Inferior parietal cortex (tissue), 1 donor: ENCODE data around the gene TAX1BP3.

Experiments used
- DNase-seq: peaks from one replicate; pipeline ENCODE4 v3.0.0-alpha.2; 2016; ENCODE audit errors: extremely low spot score

The TAX1BP3 gene

DNA sequence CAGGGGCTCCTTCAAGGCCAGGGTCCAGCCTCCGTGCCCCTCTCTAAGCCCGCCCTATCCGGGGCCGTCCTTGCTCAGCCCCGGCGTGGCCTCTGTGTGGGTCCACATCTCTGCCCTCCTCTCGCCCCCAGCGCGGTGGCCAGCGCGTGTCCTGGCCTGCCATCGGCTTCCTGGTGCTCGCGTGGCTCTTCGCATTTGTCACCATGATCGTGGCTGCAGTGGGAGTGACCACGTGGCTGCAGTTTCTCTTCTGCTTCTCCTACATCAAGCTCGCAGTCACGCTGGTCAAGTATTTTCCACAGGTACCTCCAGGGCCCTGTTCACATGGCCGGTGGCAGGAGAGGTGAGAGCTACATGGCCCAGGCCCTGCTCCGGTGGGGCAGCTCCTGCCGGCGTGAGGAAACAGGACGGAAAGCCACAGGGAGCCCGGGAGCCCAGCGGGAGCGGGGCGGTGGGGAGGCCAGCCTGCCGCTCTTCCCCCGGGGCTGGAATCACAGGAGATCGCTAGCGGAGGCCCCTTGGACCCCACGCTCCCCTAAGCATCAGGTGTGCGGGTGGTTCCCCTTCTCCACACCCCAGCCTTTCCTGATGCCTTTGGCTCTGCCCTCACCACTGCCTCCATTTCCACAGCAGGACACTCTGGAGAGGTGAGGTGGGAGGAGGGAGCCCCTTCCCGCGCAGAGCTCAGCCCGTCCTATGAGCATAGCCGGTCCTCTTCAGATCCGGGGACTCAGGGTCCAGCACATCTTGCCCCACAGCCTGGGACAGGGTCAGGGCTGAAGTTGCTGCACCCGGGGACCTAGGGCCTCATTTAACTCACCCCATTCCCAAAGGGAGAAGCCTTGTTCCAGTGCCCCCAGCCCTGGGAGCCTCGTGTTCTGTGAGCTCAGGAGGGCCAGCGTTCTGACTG, 10.2 kb downstream of the TAX1BP3 start:
- no peak for DNase-seq

DNA sequence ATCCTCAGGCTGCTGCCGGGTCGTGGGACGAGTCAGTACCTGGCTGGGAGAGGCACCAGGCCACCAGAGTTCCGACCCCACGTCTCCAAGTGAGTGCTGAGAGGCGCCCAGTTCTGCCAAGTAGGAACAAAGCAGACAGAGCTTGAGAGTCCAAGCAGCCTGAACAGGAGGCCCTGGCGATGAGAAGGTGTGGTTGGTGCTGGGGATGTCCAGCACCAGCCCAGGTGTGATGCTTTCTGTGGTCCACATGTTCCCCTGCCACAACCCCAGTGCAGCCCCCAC, 10.8 kb downstream of the TAX1BP3 start:
- no peak for DNase-seq

DNA sequence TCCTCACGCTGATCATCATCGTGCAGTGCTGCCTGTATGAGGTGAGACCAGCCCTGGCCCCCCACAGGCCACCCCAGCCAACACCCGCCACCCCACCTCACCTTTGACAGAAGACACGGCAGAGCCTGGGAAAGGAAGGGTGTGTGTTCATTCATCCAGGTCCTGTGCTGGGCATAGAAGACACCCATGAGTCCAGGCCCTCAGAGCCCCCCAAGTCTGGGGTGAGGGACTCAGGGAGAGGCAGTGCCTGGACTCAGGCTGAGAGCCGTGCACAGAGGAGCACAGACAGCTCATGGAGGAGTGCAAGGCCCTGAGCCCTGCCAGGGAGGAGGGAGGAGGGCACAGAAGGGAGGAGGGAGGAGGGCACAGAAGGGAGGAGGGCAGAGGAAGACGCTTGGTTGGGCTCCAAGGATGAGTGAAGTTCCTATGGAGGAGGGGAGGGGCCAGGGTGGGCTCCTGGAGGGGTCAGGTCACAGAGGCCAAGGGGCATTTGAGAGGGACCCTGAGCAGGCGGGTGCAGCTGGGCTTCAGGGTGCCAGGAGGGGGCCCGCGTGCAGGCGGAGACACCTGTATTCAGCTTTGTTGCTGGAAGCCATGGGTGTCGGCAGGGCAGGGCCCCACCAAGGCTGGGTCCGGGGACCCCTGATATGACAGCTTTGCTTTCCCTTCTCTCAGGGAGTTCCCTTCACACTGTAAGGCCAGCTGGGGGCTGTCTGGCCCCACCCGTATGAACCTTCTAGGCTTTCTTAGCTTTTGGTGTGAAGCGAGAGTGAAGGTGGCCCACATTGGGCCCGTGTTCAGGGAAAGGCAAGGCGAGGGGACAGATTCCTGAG, 11.4 kb downstream of the TAX1BP3 start:
- no peak for DNase-seq

DNA sequence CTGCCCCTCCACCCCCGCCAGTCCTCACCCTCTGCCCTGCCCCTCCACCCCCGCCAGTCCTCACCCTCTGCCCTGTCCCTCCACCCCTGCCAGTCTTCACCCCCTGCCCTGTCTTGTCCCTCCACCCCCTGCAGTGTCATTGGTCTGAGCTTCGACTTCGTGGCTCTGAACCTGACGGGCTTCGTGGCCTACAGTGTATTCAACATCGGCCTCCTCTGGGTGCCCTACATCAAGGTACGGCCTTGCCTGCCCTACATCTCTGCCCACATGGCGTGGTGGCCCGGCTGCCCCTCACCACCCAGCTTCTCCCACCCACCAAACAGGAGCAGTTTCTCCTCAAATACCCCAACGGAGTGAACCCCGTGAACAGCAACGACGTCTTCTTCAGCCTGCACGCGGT, 12.0 kb downstream of the TAX1BP3 start:
- no peak for DNase-seq

DNA sequence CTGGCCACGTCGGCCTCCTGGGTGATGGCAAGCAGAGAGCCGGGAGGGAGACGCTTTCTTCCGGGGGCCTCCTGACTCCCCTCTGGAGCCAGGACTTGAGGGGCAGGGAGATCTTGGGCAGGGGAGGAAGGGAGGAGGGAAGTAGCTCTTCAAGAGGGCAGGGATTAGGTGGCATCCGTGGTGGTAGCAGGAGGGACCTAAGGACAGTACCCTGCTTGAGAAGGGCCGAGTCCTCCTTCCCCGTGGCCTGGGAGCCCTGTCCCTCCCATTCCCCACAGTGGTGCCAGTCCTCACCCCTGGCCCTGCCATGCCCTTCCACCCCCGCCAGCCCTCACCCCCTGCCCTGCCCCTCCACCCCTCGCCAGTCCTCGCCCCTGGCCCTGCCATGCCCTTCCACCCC, 12.6 kb downstream of the TAX1BP3 start:
- no peak for DNase-seq

DNA sequence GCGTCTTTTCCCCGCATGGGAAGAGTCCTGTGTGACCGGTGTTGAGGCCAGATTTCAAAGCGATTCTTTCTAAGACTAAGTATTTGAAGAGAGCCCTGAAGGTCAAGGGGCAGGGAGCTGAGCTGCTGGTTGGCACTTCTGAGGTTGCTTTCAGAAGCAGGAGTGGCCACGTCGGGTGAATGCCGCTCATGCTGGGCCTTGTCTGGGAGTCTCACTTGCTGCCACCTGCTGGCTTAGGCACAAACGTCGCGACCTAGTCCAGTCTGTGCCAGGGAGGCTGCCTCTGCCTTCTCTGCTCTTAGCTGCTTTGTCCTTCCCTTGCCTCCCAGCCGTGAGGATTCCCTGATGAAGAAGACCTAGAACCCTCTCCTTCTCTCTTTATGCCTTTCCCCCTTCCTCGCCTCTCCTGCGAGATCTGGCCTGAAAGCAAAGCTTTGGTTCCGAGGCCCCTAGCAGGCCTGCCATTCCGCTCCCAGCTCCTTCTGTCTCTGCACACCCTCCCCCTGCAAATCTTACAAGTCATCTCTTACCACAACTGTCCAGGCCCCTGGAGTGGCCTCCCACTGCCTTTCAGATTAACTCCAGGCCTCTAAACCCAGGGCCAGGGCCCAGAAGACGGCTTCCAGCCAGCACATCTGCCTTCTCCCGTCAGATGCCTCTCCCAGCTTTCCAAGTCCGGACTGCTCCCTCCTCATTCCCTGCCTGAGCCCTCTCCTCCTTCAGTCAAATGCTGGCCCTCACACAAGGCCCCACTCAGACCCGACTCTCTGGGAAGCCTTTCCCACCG, 20.4 kb downstream of the TAX1BP3 start:
- peak; percentile 53 for DNase-seq

DNA sequence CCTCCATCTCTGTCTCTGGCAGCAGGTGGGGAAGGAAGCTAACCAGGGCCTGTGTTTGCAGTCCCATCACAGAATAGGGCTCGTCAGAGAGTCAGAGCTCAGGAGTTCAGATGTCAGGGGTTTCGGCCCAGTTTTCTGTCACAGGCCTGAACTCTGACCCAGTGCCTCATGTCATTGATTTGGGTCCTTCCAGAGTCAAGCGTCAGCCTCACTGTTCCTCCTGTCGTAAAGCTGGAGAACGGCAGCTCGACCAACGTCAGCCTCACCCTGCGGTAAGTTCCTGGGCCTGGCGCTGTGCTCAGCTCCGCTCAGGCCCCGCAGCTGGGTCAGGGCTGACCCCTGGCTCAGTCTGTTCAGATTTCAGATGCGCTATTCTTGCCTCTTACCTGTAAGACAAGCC, 21.1 kb downstream of the TAX1BP3 start:
- no peak for DNase-seq

DNA sequence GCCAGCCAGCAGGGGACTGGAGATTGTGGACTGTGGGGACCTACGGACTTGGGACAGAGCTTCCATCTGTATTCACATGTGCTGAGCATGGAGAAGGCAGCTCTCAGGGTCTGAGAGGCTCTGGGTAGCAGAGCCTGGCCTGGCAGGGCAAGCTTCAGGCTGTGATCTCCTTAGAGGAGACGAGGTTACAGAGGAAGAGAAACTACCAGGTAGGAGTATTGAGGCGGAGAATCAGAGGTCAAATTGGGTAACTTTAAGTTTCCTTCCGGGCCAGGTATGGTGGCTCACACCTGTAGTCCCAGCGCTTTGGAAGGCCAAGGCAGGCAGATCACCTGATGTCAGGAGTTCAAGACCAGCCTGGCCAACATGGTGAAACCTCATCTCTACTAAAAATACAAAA, 23.1 kb downstream of the TAX1BP3 start:
- DNase-seq, result no peak

DNA sequence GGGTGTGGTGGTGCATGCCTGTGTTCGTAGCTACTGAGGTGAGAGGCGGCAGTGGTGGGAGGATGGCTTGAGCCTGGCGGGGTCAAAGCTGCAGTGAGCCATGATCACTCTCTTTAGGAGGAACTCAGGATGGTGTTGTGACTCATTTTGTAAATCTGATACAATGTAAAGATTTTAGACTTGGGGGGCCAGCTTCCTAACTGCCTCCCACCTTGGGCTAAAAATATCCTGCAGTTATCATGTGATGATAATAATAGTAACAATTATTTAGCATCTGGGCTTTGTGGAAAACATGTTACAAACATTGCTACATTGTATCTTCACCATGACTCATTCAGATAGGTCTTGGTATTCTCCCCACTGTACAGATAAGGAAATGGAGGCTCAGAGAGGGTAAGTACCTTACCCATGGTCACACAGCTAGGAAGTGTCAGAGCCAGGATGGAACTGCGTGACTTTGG, 24.5 kb downstream of the TAX1BP3 start:
- no peak for DNase-seq

DNA sequence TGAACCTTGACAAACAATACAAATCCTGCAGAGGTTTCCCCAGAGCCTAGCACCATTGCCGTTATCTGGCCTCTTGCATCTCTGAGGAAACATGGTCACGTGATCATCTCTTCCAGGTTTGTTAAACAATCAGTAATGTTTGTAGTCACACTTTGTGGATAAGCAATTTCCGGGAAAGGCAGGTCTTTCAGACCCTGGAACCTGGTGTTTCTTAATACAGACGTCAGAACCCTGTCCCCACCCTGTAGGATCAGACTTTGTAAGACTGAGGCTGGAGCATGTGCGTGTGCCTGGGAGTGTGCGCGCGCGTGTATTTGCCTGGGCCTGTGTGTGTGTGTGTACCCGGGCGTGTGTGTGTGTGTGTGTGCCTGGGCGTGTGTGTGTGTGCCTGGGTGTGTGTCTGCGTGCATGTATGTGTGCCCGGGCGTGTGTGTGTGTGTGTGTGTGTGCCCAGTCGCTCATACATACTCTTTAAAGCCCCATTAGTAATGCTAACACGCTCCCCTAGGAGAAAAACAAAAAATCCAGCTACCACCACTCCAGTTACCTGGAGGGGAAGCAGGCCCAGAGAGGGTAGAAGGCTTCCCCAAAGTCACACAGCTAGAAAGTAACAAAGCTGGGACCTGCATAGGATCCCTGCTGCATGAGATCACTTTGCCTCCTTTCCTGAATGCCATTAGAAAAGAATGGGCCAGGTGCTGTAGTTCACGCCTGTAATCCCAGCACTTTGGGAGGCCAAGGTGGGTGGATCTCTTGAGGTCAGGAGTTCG, 26.5 kb downstream of the TAX1BP3 start:
- no peak for DNase-seq

DNA sequence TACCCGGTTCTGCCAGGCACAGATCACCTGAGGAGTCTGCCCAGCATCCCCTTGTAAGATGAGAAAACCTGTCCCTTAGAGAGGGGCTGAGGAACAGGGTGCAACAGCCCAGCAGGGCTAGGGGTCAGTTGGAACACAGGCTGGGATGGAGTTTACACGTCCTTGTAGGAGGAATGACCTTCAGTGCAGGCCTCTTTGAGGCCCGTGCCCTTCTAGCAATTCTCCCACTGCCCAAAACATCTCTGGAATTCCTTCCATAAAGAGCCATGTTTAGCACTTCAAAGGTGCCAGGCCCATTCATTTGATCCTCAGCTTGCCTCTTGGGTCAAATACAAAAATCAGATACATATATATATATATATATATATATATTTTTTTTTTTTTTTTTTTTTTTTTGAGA, 27.4 kb downstream of the TAX1BP3 start:
- DNase-seq, result no peak

DNA sequence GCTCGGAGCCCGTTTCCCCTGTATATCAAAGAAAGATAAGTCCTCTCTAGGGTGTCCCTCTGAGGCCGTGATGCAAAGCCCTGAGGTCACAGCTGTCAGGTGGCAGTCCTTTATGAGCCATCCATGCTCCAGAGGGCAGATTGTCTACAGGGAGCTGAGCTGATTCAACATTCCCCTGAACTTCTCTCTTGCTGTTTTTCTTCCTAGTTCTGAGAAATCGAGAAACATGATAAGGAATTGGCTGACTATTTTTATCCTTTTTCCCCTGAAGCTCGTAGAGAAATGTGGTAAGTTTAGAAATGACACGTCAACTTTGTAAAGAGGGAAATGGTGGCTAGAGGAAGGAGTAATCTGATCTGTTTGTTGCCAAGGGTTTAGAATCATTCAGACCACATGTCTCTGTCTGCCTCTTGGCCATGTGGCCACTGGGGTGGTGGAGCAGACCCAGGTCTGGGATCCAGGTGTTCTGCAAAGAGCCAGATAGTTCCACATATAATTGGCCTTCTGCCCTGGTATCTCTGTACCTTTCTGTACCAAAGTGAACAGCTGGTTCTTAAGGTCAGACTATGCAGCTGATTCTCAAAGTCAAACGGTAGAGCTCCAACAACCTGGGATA, 28.3 kb downstream of the TAX1BP3 start:
- DNase-seq, result no peak

DNA sequence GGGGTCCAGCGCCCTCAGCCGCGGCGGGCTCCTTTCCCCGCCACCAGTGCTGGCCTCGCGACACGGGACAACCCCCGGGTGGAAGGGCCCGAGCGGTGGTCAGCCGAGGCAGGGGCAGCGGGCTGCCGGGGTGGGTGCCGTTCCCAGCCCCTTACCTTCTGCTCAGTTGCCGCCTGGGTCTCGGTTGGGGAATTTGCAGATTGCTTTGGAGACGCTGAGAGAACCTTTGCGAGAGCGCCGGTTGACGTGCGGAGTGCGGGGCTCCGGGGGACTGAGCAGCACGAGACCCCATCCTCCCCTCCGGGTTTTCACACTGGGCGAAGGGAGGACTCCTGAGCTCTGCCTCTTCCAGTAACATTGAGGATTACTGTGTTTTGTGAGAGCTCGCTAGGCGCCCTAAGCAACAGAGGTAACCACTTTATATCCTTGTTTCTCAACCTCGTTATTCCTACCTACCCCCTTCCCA, 31.4 kb downstream of the TAX1BP3 start:
- DNase-seq, result no peak

DNA sequence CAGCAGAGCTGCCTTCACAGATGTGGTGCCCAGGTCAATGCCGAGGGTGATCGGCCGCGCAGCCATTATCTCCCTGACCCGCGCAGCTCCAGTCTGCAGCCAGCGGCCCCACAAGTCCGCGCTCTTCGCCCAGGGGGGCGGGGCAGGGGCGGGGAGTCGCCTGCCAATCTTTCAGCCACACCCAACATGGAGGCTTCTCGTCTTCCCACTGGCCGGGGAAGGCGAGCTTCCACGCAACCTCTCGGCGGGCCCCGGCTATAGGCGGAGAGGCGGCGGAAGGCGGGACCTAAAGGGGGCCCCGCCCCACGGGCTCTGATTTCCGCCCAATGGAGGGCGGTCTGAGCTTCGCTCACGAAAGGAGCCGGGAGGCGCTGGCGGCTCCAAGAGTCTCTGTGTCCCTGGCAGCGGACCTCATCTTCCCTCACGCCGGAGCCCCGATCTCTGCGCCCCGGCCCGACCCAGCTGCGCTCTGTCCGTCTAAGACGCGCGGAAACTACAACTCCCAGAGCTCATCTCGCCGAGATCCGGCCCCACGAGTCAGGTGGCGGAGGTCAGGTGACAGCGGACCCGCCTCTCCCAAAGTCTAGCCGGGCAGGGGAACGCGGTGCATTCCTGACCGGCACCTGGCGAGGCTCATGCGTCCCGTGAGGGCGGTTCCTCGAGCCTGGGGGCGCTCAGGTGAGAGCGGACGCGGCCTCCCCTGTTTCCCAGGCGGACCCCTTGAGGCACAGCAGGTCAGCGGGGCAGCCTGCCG, 32.0 kb downstream of the TAX1BP3 start, which contains the start of the genes CTNS and SHPK:
TSS of gene CTNS (plus strand) at position 607 of the 754 bp plus-strand sequence. CDS start 3,447 bp downstream, outside the sequence.
TSS of gene SHPK (minus strand) at position 97 of the 754 bp plus-strand sequence. CDS start at position 66, 31 bp downstream.
- DNase-seq, result peak; percentile 97

DNA sequence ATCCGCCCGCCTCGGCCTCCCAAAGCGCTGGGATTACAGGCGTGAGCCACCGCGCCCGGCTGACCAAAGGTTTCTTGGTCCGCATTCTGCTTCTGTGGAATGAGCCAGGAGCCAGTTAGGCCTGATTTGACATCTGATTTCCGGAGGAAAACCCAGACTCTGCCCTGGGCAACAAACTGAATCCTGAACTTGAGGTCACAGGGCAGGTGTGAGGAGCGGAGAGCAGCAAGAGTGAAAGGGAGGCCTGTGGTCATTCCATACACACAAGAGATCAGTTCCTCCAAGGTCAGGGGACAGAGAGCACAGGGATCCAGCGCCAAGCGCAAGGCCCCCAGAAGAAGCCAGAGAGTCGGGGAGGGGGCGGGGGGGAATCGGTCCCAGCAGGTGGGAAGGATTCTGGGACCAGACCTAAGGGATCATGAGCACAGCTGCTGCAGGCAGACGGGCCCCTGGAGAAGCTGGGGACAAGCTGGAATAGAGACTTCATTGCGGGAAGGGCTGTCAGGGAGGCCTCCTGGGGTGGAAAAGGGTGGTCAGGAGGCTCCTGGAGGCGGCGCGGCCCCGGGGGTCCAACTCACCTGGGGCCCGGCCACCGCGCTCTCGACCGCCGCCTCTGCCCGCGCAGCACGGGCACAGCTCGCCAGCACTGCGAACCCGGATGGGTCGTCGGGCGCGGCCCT, 32.8 kb downstream of the TAX1BP3 start:
- no peak for DNase-seq

DNA sequence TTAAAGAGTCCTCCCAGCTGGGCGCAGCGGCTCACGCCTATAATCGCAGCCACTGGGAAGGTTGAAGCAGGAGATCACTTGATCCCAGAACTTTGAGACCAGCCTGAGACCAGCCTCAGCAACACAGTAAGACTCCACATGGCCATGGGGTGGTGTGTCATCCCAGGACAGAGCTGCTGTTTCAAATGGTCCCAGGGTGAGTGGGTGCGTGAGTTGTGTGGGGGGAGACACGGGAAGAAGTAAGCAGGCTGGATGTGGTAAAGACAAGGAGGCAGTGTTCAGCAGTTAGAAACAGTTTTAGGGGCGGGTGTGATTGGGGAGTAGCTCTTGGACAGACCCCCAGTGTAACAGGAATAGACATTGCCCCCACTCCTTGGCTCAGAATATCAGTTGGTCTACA, 36.1 kb downstream of the TAX1BP3 start:
- no peak for DNase-seq

DNA sequence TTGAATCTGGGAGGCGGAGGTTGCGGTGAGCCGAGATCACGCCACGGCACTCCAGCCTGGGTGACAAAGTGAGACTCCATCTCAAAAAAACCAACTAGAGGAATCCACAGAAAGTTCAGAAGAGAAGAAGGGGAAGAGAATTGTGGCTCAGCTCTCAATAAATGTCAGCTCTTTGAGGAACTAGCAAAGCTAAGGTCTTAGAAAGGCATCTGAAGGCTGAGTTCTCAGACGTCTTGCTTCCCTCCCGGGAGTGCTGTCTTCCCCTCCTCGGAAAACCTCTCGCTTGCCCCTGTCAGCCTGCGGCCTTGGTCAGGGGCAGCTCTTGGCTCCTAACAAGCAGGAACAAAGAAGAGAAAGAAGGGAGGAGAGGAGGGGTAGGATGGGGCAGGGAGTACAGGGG, 37.6 kb downstream of the TAX1BP3 start:
- DNase-seq, result no peak

DNA sequence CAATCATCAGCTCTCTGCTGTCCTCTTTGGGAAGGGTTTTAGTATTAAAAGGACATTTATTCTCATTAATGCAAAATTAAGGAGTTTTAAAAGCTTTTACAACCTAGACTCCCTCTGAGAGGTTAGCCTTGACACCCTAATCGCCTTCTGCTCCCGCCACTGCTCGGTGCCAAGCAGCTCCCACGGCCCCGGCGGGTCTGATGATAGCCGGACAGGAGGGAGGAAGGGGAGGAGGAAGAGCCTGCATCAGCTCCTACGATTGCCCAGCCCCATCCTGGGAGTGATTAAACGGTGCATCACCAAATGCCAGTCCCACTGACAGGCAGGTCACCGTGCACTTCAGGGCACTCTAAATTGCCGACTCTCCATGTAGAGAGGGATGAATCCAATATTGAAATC, 40.6 kb downstream of the TAX1BP3 start:
- DNase-seq, result no peak
